ENCODE measurements around the gene RAMP2. TPM values are rescaled to one million over a fixed set of nuclear protein-coding genes. Genes with fewer than 3 reads are reported as not detected.

Gene RAMP2
- total RNA-seq, 1 donor: 0.27 TPM

DNA sequence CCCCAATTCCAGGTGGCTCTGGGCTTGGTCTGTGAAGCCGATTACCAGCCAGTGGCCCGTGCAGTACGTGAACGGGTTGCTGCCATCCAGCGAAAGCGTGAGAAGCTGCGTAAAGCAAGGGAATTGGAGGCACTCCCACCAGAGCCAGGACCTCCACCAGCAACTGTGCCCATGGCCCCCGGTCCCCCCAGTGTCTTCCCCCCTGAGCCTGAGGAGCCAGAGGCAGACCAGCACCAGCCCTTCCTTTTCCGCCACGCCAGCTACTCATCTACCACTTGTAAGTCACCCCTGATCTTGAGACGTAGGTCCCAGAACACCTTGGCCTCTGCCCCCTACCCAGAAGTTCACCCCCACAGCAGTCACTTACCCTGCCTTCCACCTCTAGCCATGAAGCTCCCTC lies 26.2 kb downstream of the RAMP2 start:
- DNase-seq (ENCODE audit: low read depth in 2 of 3, low spot score in 2 of 3): no peak

DNA sequence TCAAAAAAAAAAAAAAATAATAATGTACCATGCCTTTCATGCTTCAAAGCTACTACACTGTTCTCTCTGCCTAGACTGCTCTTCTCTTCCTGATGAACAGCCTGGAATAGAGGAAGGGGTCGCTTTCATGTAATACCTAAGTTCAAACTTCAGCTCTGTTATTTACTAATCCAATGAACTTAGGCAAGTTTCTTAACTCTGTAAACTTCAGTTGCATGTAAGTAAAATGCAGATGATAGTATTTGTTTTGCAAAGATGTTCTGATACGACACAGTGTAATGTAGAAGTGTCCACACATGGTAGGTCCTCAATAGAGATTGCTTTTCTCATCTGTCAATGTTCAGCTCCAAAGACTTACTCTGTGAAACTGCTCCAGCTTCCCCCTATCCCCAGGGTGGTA lies 30.9 kb downstream of the RAMP2 start:
- DNase-seq (ENCODE audit: low read depth in 2 of 3, low spot score in 2 of 3): no peak

DNA sequence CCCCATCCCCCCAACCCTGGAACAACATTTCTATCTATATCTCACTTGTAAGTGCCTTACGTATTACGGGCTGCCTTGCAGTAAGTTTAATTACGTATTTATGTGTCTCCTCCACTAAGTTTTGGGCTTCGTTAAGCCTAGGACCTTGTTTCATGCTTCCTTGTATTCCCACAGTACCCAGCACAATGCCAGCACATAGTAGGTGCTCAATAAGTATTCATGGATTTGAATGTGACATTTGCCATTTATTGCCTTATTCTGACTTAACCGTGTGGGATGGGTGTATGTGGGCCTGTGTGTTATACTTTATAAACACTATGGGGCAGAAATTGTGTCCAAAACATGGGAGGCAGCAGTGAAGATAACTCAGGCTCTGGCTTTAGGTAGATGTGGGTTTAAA lies 31.5 kb downstream of the RAMP2 start:
- DNase-seq (ENCODE audit: low read depth in 2 of 3, low spot score in 2 of 3): no peak

DNA sequence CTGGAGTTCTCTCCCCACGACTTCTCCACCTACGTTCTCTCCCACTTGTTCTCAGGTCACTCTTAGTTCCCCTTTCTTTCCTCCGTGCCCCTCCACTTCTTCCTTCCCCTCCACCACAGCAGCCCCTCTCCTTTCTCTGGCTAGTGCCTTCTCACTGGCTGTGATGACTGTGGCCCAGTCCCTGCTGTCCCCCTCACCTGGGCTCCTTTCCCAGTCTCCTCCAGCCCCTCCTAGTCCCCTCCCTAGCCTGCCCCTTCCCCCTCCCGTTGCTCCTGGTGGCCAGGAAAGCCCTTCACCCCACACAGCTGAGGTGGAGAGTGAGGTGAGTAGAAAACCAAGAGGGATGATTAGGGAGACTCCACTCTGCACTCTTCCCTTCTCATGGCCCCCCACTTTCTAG lies 34.0 kb downstream of the RAMP2 start:
- no peak for DNase-seq (ENCODE audit: low read depth in 2 of 3, low spot score in 2 of 3)

DNA sequence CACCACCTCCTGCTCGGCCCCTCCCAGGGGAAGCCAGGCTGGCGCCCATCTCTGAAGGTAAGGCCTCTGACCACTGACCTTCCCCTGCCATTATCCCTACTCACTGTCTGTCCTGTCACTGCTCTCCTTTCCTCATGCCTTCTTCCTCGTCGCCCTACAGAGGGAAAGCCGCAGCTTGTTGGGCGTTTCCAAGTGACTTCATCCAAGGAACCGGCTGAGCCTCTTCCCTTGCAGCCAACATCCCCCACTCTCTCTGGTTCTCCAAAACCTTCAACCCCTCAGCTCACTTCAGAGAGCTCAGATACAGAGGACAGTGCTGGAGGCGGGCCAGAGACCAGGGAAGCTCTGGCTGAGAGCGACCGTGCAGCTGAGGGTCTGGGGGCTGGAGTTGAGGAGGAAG lies 34.4 kb downstream of the RAMP2 start:
- DNase-seq (ENCODE audit: low read depth in 2 of 3, low spot score in 2 of 3): no peak

DNA sequence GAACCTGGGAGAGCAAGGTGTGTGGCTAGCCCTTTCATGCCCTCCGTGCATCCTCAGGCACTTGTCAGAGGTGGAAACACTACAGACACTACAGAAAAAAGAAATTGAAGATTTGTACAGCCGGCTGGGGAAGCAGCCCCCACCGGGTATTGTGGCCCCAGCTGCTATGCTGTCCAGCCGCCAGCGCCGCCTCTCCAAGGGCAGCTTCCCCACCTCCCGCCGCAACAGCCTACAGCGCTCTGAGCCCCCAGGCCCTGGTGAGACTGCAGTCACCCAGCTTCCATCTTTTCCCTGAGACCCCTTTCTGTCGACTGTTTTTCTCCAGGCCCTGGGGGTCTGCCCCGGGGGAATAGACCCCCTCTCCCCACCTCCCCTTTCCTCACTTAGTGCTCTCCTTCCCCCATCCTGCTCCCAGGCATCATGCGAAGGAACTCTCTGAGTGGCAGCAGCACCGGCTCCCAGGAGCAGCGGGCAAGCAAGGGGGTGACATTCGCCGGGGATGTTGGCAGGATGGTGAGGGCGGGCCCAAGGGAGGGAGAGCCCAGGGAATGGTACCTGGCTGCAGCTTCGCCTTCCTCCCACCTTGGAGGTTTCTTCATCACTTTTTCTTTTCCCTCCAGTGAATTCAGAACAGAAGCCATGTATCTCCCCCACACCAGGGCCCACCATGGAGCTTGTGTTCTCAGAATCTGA lies 35.2 kb downstream of the RAMP2 start:
- DNase-seq (ENCODE audit: low read depth in 2 of 3, low spot score in 2 of 3): no peak

DNA sequence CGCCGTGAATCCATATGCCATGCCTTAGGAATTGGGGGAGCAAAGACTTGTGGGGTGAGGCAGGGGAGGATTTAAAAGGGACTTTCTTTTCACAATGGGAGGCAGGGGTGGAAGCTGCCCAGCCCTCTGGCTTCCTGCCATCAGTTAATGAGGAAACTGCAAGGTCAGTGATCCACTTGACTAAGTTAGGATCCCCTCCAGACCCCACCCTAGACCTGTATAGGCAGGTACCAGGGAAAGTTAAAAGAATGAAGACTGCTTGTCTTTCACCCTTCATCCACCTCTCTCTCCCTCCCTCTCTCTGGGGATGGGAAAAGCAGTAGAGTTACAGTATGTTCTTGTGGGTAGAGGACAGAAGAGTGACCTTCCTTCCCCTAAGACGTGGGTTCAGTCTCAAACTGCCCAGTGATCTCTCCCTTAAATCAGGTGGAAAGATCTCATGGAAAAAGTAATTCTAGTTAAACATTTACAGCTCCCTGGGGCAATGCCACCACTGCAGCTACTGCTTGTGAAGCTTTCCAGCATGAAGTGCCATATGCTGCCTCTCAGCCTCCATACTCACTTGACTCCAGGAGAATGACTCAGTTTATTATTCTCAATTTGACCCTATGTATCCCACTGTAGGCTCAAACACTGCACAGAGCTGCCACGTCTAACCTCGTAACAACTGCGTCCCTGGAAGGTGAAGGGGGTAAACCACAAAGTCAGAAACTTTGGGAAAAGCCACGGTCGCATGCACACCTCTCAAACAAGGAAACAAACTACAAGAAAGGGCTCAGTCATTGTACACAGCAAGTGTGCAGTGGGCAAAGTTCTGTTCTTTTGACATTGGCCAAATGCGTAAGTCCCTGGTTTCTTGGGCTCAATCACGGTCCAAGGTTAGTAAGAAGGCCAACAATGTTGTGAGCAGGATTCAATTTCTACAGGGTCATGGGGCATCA lies 36.3 kb downstream of the RAMP2 start:
- DNase-seq (ENCODE audit: low read depth in 2 of 3, low spot score in 2 of 3): no peak

DNA sequence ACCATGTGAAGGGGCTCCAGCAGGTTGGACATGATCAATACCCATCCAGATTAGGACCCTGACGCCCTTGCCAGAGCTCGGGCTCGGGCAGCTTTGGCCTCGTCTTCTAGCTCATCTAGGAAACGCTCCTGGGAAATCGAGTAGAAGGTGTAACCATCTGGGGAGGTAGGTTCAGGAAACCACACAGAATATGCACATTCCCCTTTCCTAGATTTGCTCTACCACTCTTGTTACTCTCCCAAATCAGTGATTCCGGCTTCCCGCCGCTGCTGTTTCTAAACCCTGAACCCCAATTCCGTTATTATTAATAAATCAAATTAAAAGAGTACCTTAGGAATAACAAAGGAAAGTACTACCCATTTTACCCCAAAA lies 37.0 kb downstream of the RAMP2 start:
- DNase-seq (ENCODE audit: low read depth in 2 of 3, low spot score in 2 of 3): no peak

DNA sequence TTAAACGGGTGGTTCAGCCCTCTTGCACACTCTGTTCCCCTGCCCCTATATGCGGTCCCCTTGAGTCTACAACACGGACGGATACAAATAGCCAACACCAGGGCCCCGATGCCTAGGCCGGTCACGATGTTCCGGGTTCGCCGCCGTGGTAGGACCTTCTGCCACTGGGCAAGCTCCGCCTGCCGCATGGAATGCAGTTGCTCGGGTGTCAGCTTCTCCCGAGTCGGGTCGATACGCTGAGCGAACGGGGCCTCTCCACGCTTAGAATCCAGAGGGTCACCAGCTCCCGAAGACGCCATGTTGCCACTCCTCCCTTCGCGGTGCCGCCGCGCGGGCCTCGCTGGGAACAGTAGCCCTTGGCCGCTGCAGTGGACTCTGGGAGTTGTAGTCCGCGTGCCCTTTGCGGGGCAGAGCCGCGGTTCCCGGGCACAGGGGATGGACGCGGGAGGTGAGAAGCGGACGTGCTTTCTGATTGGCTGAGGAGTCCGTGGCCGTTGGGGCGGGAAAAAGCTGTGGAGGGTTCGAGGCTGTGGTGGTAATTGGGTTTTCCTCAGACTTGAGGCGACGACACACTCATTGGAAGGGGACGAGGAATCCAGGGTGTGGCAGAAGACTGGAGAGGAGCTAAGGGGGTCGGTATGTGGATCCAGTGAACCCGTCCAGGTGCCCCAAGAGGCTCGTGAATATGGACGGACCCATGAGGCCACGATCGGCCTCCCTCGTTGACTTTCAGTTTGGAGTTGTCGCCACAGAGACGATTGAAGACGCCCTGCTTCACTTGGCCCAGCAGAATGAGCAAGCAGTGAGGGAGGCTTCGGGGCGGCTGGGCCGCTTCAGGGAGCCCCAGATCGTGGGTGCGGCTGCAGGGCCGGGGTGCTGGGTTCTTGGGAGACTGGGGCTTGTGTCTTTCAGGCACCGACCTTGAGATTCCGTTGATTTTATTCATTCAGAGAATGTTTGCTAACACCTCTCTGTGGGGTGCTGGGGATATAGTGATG lies 37.7 kb downstream of the RAMP2 start, which contains the start of the genes CNTD1 and COA3:
CNTD1 (plus strand) TSS at position 479 of the 998 bp plus-strand sequence; CDS start at position 686, 207 bp downstream.
COA3 (minus strand) TSS at position 322 of the 998 bp plus-strand sequence; CDS start at position 299, 23 bp downstream.
- DNase-seq (ENCODE audit: low read depth in 2 of 3, low spot score in 2 of 3): peak; percentile 41 to 78 (median 76)

DNA sequence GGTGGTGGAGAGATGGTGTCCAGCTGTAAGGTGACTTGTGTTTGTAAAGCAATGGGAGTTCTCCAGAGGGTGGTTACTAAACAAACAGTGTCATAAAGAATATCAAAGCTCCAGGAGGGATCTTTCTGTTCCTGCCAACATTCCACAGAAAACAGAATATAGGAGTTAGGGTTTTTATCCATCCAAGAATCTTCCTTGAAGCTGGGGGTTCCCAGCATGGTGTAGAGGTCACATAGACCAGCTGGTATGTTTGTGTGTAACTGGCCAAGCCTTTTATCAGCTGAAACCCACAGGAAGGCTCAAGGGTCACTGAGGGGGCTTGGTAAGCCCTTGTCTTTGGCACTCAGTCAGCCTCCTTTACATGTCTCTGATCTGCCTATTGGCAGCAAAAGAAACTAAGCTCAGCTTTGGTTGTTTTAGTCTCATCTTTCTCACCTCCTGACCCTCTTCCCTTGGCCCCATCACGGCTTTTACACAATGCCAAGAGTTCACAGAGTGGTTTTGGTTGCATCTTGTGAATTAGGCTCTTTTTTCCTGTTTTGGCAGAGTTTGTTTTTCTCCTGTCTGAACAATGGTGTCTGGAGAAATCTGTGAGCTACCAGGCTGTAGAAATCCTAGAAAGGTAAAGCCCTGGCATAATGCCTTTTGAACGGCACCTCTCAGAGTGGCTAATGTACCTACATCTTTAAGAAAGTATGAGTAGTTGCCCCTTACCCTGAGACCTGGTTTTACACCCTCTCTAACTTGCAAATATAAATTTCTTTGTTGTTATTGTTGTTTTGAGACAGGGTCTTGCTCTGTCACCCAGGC lies 42.3 kb downstream of the RAMP2 start:
- DNase-seq (ENCODE audit: low read depth in 2 of 3, low spot score in 2 of 3): no peak

DNA sequence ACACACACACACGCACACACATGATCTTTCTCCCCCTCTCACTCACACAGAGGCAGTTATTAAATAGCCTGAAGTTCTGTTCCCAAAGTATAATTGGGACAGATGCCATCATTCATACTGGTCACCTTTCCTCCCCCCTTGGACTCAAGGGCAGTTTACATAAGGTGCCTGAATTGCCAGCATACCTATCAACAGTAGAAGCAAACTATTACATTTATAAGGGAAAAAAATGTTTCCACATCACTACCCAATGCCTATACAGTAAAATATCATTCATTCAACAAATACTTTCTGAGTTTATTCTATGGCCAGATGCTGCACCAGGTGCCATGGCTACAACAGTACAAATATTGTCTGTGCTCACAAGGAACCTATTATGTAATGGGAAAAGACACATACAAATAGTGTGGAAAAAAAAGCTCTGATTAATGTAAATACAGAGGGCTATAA lies 43.9 kb downstream of the RAMP2 start:
- no peak for DNase-seq (ENCODE audit: low read depth in 2 of 3, low spot score in 2 of 3)

DNA sequence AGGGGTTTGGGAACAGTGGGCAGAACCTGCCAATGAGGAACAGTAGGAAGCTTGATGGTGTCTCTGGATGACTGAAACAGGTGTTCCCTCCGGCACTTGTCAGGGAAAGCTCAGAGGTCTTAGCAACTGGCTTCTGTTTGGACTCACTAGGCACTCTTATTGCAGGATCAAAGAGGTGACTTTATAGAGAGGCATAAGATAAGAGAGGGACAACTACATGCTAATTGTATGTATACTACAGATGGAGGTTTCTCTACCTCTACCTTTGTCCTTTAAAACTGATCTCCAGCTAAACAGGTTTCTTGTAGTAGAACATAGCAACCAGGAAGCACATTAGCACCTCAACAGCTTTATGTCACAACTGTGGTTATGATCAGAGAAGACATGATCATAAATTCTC lies 45.2 kb downstream of the RAMP2 start:
- no peak for DNase-seq (ENCODE audit: low read depth in 2 of 3, low spot score in 2 of 3)

DNA sequence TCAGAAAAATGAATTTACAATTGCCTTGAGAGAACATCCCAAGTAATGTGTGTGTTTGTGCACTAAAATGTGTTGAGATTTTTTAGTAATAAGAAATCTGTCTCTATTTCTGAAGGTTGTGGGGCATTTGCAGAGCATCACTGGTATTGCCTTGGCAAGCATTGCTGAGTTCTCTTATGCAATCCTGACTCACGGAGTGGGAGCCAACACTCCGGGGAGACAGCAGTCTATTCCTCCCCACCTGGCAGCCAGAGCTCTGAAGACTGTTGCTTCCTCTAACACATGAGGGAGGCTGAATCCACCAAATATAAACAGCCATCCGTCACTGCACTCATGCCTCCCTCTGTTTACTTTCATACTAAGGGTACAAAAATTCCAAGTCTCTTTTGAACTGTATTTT lies 48.2 kb downstream of the RAMP2 start:
- DNase-seq (ENCODE audit: low read depth in 2 of 3, low spot score in 2 of 3): no peak

Small RNA genes lying within 50 kb of the gene (small RNA-seq; reads per million reads assigned to genes)
- gene HMGN2P15: not detected

Other genes with a start within 250 kb of the RAMP2 start
- 29.4 TPM for gene NAGLU, start 225.0 kb upstream of the RAMP2 start, total RNA-seq
- 1.3 TPM for gene HSD17B1, start 208.3 kb upstream of the RAMP2 start, total RNA-seq
- 31.2 TPM for gene COASY, start 199.1 kb upstream of the RAMP2 start, total RNA-seq
- 24.2 TPM for gene MLX, start 194.1 kb upstream of the RAMP2 start, total RNA-seq
- gene PSMC3IP, start 183.5 kb upstream of the RAMP2 start, total RNA-seq: 1.3 TPM
- gene RETREG3, start 151.9 kb upstream of the RAMP2 start, total RNA-seq: 72.2 TPM
- 25.3 TPM for gene TUBG1, start 151.5 kb upstream of the RAMP2 start, total RNA-seq
- gene TUBG2, start 101.9 kb upstream of the RAMP2 start, total RNA-seq: 5.4 TPM
- 0.27 TPM for gene PLEKHH3, start 84.2 kb upstream of the RAMP2 start, total RNA-seq
- gene CCR10, start 79.4 kb upstream of the RAMP2 start, total RNA-seq: 1.1 TPM
- 0.81 TPM for gene CNTNAP1, start 78.7 kb upstream of the RAMP2 start, total RNA-seq
- 35.8 TPM for gene EZH1, start 16.2 kb upstream of the RAMP2 start, total RNA-seq
- gene VPS25, start 12.2 kb downstream of the RAMP2 start, total RNA-seq: 45.5 TPM
- gene WNK4, start 19.4 kb downstream of the RAMP2 start, total RNA-seq: under 0.01 TPM
- gene COA3, start 37.5 kb downstream of the RAMP2 start, total RNA-seq: 56.6 TPM
- gene CNTD1, start 37.6 kb downstream of the RAMP2 start, total RNA-seq: under 0.01 TPM
- 67.9 TPM for gene BECN1, start 63.1 kb downstream of the RAMP2 start, total RNA-seq
- gene PSME3, start 72.2 kb downstream of the RAMP2 start, total RNA-seq: 39.0 TPM
- gene AOC2, start 83.4 kb downstream of the RAMP2 start, total RNA-seq: 1.3 TPM
- gene AOC3, start 90.0 kb downstream of the RAMP2 start, total RNA-seq: 0.27 TPM
- not detected for gene G6PC1, start 139.6 kb downstream of the RAMP2 start, total RNA-seq
- 15.9 TPM for gene AARSD1, start 203.2 kb downstream of the RAMP2 start, total RNA-seq
- 3.0 TPM for gene PTGES3L, start 218.9 kb downstream of the RAMP2 start, total RNA-seq
- gene RUNDC1, start 219.3 kb downstream of the RAMP2 start, total RNA-seq: 12.7 TPM
- 2,332 TPM for gene RPL27, start 237.2 kb downstream of the RAMP2 start, total RNA-seq
- gene IFI35, start 245.6 kb downstream of the RAMP2 start, total RNA-seq: 47.9 TPM

Measured in hematopoietic multipotent progenitor cell (in vitro differentiated cells).